Liver (tissue), 9 donors: ENCODE data around the gene ARHGAP6. TPM values are rescaled to one million over a fixed set of nuclear protein-coding genes. Genes with fewer than 3 reads are reported as not detected.

Experiments used
- DNase-seq: peaks from one replicate; pipeline ENCODE4 v3.0.0-alpha.2; 2017; ENCODE audit warnings: low spot score
- H3K27ac ChIP-seq, 2 donors: one replicate each; pipeline ENCODE4 v1.7.0; 2013; ENCODE audit warnings: inconsistent platforms in 2 of 2, low read length in 2 of 2, control low read depth in 1 of 2, low read depth in 1 of 2, mild to moderate bottlenecking in 1 of 2
- H3K27me3 ChIP-seq, 4 donors: one replicate each; pipeline versions ENCODE4 v1.6.1 to v1.7.0; 2013; ENCODE audit warnings: low read length in 3 of 4, inconsistent platforms in 1 of 4, mild to moderate bottlenecking in 1 of 4, moderate library complexity in 1 of 4; ENCODE audit not compliant: control insufficient read depth in 4 of 4, insufficient read depth in 4 of 4
- H3K36me3 ChIP-seq, 4 donors: one replicate each; pipeline versions ENCODE4 v1.6.1 to v1.7.0; 2013; ENCODE audit warnings: low read length in 3 of 4, mild to moderate bottlenecking in 3 of 4, low read depth in 1 of 4, moderate library complexity in 1 of 4; ENCODE audit not compliant: control insufficient read depth in 4 of 4, insufficient read depth in 3 of 4
- H3K4me1 ChIP-seq, 4 donors: one replicate each; pipeline versions ENCODE4 v1.6.1 to v1.7.0; 2013; ENCODE audit warnings: low read length in 3 of 4, mild to moderate bottlenecking in 3 of 4, moderate library complexity in 1 of 4; ENCODE audit not compliant: control insufficient read depth in 4 of 4, insufficient read depth in 4 of 4
- H3K4me3 ChIP-seq, 3 donors: one replicate each; pipeline versions ENCODE4 v1.6.1 to v1.7.0; 2013; ENCODE audit warnings: low read length in 3 of 3, control low read depth in 1 of 3, low read depth in 1 of 3, mild to moderate bottlenecking in 1 of 3
- H3K9ac ChIP-seq, 2 donors: one replicate each; pipeline ENCODE4 v1.7.0; 2013; ENCODE audit warnings: low read length in 2 of 2, mild to moderate bottlenecking in 2 of 2, moderate library complexity in 2 of 2, control low read depth in 1 of 2, low read depth in 1 of 2
- H3K9me3 ChIP-seq, 4 donors: one replicate each; pipeline versions ENCODE4 v1.6.1 to v1.7.0; 2013; ENCODE audit warnings: low read length in 3 of 4; ENCODE audit not compliant: control insufficient read depth in 4 of 4
- EGR1 ChIP-seq, 2 donors: IDR thresholded peaks; 2 replicates each; pipeline ENCODE4 v1.6.1; 2016 to 2018; ENCODE audit warnings: antibody characterized with exemption in 2 of 2, low read depth in 2 of 2
- FOXA1 ChIP-seq: IDR thresholded peaks from 2 replicates; pipeline ENCODE4 v1.6.1; 2016; ENCODE audit warnings: antibody characterized with exemption
- FOXA2 ChIP-seq: IDR thresholded peaks from 2 replicates; pipeline ENCODE4 v1.6.1; 2016; ENCODE audit warnings: antibody characterized with exemption
- HNF4A ChIP-seq, 2 donors: conservative IDR thresholded peaks; 2 replicates each; pipeline ENCODE4 v1.6.1; 2016; ENCODE audit warnings: antibody characterized with exemption in 2 of 2, mild to moderate bottlenecking in 2 of 2
- NR2F2 ChIP-seq: IDR thresholded peaks from 2 replicates; pipeline ENCODE4 v1.6.1; 2016; ENCODE audit warnings: antibody characterized with exemption
- YY1 ChIP-seq: IDR thresholded peaks from 2 replicates; pipeline ENCODE4 v1.6.1; 2016; ENCODE audit warnings: antibody characterized with exemption, mild to moderate bottlenecking
- WGBS: extraction: QIAGEN DNeasy Blood & Tissue Kit; methylation state at CpG from one replicate; pipeline ENCODE4 v1.1.7; 2013; 5-methylcytosine and 5-hydroxymethylcytosine counted together
- polyA plus RNA-seq, 2 donors: library from polyadenylated mRNA; stranded (reverse) in 1 of 2; unstranded in 1 of 2; fragments of 200-250 nt in 1 of 2; fragments of >200 nt in 1 of 2; fragmentation: Nextera tagmentation in 1 of 2; extraction: Ambion mirVana in 1 of 2; gene quantifications; one replicate each; pipeline versions ENCODE4 v1.2.1 to v1.2.3, GENCODE V29; 2013 to 2015
- total RNA-seq, 2 donors: library from RNA; depleted of rRNA; stranded (reverse); fragments of >200 nt; gene quantifications; one replicate each; pipeline ENCODE4 v1.2.3, GENCODE V29; 2014
- TF ChIP-seq, protein P1 (sequence below): IDR thresholded peaks from 2 replicates; pipeline ENCODE4 v1.6.1; 2016; ENCODE audit warnings: antibody characterized with exemption
- TF ChIP-seq, protein P2 (sequence below): IDR thresholded peaks from 2 replicates; pipeline ENCODE4 v1.6.1; 2016; ENCODE audit warnings: antibody characterized with exemption, mild to moderate bottlenecking
- TF ChIP-seq, protein P3 (sequence below): IDR thresholded peaks from 2 replicates; pipeline ENCODE4 v1.6.1; 2016; ENCODE audit warnings: antibody characterized with exemption
- donor health status: healthy.
- donor health status: healthy.
- donor health status: healthy.
- donor health status: healthy.
- donor health status: healthy.

Gene ARHGAP6
- total and polyA plus RNA-seq, 4 donors: 0.10 to 2.2 (median 0.65) TPM

DNA sequence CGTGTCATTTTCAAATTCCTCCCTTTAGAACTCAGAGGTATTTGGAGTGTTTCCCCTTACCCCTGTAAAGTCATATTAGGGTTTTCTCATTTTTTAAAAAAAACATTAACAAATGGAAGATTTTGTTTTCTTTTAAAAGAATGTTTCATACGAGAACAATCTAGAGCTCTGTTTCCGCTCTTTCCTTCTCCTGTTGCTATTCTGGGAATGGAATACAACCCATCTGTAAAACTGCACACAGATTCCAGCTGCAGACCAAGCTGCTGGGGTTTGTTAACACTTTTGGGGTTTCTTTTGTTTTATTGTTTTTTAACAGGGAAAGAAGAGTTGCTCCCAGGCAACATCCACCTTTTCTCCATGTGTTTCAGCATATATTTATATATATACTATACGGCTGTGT lies 493.3 kb downstream of the ARHGAP6 start:
- no peak overlapping the region for H3K4me3 ChIP-seq
- TF ChIP-seq FOXA2: no peak
- TF ChIP-seq, protein P1, sequence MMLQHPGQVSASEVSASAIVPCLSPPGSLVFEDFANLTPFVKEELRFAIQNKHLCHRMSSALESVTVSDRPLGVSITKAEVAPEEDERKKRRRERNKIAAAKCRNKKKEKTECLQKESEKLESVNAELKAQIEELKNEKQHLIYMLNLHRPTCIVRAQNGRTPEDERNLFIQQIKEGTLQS: no peak
- no peak for TF ChIP-seq NR2F2
- TF ChIP-seq EGR1 (IDR thresholded peaks at IDR 0.05; ENCODE audit: low read depth in 2 of 2): no peak
- TF ChIP-seq FOXA1: no peak
- H3K36me3 ChIP-seq: no peaks in the 10 kb centered on the region
- no peak for DNase-seq
- no peaks in the 10 kb centered on the region for H3K4me1 ChIP-seq
- H3K27me3 ChIP-seq: peaks cover 0 to 4% (median 0%) of the 10 kb centered on the region in 4 donors
- WGBS: 84% methylated on average over 4 of the region's 4 CpGs
- no peak overlapping the region for H3K9ac ChIP-seq
- H3K27ac ChIP-seq: no peak overlapping the region
- H3K9me3 ChIP-seq: no peaks in the 10 kb centered on the region

DNA sequence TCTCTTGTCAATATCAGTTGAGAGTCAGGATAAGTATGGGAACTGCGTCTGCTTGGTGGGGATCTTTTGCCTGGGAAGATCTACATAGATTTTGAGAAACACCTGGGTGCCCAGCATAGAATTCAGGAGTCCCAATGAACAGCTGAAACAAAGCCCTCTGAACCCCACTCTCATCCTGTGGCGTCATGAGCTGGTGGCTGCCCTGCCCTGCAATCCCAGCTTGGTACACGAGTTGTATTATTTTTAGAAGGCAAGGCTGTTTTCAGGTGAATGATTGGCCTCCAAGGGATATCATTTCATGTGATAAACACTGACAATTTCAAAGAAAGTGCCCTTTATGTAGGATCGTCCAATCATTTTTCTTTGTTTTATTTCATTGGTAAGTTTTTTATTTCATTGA lies 493.8 kb downstream of the ARHGAP6 start:
- Histone ChIP-seq H3K4me1 (no peaks in the 10 kb centered on the region), H3K36me3 (no peaks in the 10 kb centered on the region), H3K9ac (no peak overlapping the region), H3K9me3 (no peaks in the 10 kb centered on the region), H3K27ac (no peak overlapping the region), H3K27me3 (peaks cover 0 to 4% (median 0%) of the 10 kb centered on the region in 4 donors), H3K4me3 (no peak overlapping the region)
- WGBS: 85% methylated on average over 4 of the region's 4 CpGs
- TF ChIP-seq FOXA2: no peak
- DNase-seq: no peak

DNA sequence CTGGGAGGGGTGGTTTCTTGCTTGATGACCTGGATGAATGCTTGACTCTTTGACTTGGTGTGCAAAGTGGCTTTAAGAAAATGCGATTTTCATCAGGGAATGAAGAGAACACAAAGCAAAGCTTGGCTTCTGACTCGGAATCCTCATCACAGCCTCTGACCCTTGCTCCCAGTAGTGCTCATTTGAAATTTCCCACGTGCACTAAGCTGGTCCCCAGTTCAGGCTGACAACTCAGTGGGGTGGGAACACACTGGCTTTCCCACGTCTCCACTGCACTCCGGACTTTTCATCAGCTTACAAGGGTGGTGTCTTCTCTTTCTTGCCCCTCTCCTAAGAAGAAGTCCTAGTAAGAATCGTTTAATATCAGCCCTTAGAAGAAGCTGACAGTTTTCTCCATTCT lies 501.3 kb downstream of the ARHGAP6 start:
- H3K9ac ChIP-seq: no peak overlapping the region
- H3K27ac ChIP-seq: no peak overlapping the region
- no peak for DNase-seq
- no peaks in the 10 kb centered on the region for H3K36me3 ChIP-seq
- no peak overlapping the region for H3K4me3 ChIP-seq
- H3K27me3 ChIP-seq: peaks cover 0 to 4% (median 0%) of the 10 kb centered on the region in 4 donors
- no peaks in the 10 kb centered on the region for H3K9me3 ChIP-seq
- H3K4me1 ChIP-seq: no peaks in the 10 kb centered on the region
- no peak for TF ChIP-seq YY1
- TF ChIP-seq FOXA1: no peak
- TF ChIP-seq, protein P2, sequence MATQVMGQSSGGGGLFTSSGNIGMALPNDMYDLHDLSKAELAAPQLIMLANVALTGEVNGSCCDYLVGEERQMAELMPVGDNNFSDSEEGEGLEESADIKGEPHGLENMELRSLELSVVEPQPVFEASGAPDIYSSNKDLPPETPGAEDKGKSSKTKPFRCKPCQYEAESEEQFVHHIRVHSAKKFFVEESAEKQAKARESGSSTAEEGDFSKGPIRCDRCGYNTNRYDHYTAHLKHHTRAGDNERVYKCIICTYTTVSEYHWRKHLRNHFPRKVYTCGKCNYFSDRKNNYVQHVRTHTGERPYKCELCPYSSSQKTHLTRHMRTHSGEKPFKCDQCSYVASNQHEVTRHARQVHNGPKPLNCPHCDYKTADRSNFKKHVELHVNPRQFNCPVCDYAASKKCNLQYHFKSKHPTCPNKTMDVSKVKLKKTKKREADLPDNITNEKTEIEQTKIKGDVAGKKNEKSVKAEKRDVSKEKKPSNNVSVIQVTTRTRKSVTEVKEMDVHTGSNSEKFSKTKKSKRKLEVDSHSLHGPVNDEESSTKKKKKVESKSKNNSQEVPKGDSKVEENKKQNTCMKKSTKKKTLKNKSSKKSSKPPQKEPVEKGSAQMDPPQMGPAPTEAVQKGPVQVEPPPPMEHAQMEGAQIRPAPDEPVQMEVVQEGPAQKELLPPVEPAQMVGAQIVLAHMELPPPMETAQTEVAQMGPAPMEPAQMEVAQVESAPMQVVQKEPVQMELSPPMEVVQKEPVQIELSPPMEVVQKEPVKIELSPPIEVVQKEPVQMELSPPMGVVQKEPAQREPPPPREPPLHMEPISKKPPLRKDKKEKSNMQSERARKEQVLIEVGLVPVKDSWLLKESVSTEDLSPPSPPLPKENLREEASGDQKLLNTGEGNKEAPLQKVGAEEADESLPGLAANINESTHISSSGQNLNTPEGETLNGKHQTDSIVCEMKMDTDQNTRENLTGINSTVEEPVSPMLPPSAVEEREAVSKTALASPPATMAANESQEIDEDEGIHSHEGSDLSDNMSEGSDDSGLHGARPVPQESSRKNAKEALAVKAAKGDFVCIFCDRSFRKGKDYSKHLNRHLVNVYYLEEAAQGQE: no peak
- TF ChIP-seq, protein P3, sequence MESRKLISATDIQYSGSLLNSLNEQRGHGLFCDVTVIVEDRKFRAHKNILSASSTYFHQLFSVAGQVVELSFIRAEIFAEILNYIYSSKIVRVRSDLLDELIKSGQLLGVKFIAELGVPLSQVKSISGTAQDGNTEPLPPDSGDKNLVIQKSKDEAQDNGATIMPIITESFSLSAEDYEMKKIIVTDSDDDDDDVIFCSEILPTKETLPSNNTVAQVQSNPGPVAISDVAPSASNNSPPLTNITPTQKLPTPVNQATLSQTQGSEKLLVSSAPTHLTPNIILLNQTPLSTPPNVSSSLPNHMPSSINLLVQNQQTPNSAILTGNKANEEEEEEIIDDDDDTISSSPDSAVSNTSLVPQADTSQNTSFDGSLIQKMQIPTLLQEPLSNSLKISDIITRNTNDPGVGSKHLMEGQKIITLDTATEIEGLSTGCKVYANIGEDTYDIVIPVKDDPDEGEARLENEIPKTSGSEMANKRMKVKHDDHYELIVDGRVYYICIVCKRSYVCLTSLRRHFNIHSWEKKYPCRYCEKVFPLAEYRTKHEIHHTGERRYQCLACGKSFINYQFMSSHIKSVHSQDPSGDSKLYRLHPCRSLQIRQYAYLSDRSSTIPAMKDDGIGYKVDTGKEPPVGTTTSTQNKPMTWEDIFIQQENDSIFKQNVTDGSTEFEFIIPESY: no peak
- TF ChIP-seq, protein P1: no peak
- no peak for TF ChIP-seq HNF4A (conservative IDR thresholded peaks at IDR 0.05)
- WGBS: 79% methylated on average over 6 of the region's 6 CpGs
